NCI-H226 (cell line): ENCODE results near the gene CRB2.

Experiments used
- DNase-seq: peaks from one replicate; pipeline ENCODE4 v3.0.0-alpha.2; 2015

CRB2 gene

GRCh38 chr9:123329329-123329955, 26.6 kb upstream of the CRB2 start:
- no peak for DNase-seq

GRCh38 chr9:123331346-123332060, 24.5 kb upstream of the CRB2 start:
- DNase-seq: no peak

GRCh38 chr9:123333058-123333669, 22.8 kb upstream of the CRB2 start:
- peak; percentile 61 for DNase-seq

- no peak for DNase-seq
These were observed 21.4 kb upstream of the CRB2 start for GRCh38 chr9:123334639-123335038.

- DNase-seq: peak; percentile 93
These were observed 20.6 kb upstream of the CRB2 start for GRCh38 chr9:123335193-123335985.

GRCh38 chr9:123335986-123336329, 20.0 kb upstream of the CRB2 start:
- DNase-seq: no peak

GRCh38 chr9:123336449-123336848, 19.5 kb upstream of the CRB2 start:
- DNase-seq: peak; percentile 35

- no peak for DNase-seq
These were observed 19.0 kb upstream of the CRB2 start for GRCh38 chr9:123336959-123337358.

GRCh38 chr9:123337971-123338370, 18.0 kb upstream of the CRB2 start:
- no peak for DNase-seq

- no peak for DNase-seq
These were observed 17.0 kb upstream of the CRB2 start for GRCh38 chr9:123338710-123339665.

GRCh38 chr9:123339666-123340510, 16.1 kb upstream of the CRB2 start:
- peak; percentile 55 for DNase-seq

GRCh38 chr9:123341816-123342215, 14.2 kb upstream of the CRB2 start:
- no peak for DNase-seq

- no peak for DNase-seq
These were observed 13.8 kb upstream of the CRB2 start for GRCh38 chr9:123342247-123342646.

- DNase-seq: no peak
These were observed 12.4 kb upstream of the CRB2 start for GRCh38 chr9:123343443-123344191.

- no peak for DNase-seq
These were observed 11.6 kb upstream of the CRB2 start for GRCh38 chr9:123344192-123344949.

- DNase-seq: no peak
These were observed 10.4 kb upstream of the CRB2 start for GRCh38 chr9:123345567-123345955.

- no peak for DNase-seq
These were observed 10.0 kb upstream of the CRB2 start for GRCh38 chr9:123346026-123346425.

GRCh38 chr9:123346826-123347225, 9.2 kb upstream of the CRB2 start:
- no peak for DNase-seq

GRCh38 chr9:123347289-123348060, 8.5 kb upstream of the CRB2 start:
- no peak for DNase-seq
